ENCODE data around the gene CCDC9B.
A peak's percentile ranks its signal among the peaks of the same experiment; 100 is the strongest.

CCDC9B gene

GRCh38 chr15:40340740-40341400 lies at the start of gene CCDC9B:
TSS of gene CCDC9B (minus strand) at chr15:40340939. CDS start at chr15:40340819, 120 bp downstream.
- DNase-seq (ENCODE audit: low read depth), result no peak

- no peak for DNase-seq (ENCODE audit: low read depth)
Measured at GRCh38 chr15:40389824-40390595, 49.3 kb upstream of the CCDC9B start.

DNA sequence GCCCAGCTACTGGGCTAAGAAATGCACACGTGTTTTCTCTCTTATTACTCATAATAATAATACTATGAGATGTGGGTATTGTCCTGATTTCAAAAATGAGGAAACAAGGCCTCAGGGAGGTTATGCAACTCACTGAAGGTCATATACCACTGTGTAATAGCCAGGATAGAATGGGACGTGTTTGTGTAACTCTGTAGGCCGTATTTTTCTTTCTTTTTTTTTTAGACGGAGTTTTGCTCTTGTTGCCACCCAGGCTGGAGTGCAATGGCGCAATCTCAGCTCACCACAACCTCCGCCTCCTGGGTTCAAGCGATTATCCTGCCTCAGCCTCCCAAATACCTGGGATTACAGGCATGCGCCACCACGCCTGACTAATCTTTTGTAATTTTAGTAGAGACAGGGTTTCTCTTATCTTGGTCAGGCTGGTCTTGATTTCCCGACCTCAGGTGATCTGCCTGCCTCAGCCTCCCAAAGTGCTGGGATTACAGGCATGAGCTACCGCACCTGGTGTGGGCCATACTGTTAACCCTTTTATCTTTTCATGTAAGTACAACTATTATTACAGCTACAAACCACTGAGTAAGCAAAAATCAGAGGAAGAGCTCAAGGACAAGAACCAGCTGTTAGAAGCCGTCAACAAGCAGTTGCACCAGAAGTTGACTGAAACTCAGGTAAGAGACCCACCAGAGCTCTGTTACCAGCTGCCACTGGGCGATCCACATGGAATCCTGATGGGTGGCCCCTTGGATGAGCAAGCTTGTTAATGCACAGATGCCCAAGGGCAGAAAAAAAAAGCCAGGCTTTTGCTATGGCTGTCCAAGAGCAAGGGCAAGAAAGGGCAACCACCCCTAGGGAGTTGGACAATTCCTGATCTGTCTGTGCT lies 48.4 kb upstream of the CCDC9B start:
- no peak for DNase-seq (ENCODE audit: low read depth)

DNA sequence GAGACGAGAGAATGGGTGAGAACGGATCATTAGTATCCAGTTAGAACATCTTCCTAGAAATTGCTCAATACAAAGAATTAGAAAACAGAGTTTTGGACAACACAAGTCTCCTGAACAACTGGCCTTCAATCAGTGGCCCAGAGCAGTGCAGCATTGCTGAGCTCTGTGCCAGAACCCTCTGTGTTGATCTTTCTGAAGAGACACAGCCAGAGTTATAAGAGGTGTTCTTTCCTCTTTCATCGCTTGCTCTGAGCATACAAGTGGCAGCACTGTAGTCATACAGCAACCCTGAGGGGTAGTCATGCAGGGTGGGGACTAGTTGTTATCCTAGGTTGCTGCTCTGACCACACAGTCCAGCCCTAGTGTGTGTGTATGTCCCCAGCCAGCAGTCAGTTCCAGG lies 45.7 kb upstream of the CCDC9B start:
- no peak for DNase-seq (ENCODE audit: low read depth)

DNA sequence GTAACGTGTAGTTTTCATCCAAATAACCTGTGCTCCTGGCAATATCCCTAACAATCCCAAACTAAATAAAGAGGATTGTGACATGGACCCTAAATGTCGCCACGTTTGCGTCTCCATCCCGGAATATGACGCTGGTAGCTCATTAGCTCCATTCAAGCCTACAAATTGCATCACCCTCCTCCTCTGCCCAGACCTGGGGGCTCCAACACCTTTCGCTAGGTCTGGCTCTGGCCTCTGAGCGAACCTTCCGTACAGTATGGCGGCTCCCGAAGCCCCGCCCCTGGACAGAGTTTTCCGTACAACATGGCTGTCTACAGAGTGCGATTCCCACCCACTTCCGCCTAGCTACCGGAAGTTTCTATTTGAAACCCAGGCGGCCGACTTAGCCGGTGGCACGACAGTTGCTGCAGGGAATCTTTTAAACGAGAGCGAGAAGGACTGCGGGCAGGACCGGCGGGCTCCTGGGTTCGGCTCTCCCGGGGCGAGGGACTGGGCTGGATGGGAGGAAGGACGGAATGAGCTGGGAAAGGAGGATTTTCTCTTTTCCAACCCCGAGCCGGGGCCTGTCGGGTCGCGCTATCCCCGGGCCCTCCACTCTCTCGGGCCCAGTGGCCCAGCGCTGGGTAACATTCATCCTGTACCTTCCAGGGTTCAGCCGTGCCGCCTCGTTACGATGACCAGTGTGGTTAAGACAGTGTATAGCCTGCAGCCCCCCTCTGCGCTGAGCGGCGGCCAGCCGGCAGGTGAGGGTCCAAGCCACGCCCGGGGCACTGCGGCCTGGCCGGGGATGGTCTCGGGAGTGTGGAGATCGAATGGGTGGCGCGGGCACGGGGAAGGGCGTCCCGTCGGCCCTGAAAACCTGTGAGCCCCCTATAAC lies 42.1 kb upstream of the CCDC9B start, which contains the start of gene KNSTRN:
Gene KNSTRN, plus strand, starts transcription at position 142 of the 877 bp plus-strand sequence. Its CDS starts 115 bp downstream, at position 257.
- DNase-seq (ENCODE audit: low read depth), result peak; percentile 85

GRCh38 chr15:40381818-40382529 lies 41.2 kb upstream of the CCDC9B start:
- DNase-seq (ENCODE audit: low read depth), result no peak

DNA sequence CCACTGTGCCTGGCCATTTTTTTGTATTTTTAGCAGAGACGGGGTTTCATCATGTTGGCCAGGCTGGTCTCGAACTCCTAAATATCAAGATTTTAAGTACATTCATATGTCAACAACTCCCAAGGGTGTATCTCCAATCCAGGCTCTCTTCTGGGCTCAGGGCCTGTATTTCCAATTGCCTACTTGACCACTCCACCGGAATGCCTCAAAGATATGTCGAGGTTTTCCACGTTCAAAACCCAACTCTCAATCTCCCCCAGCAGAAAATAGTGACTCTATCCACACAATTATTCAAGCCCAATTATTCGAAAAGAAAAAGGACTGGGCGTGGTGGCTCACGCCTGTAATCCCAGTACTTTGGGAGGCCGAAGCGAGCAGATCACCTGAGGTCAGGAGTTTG lies 39.9 kb upstream of the CCDC9B start:
- no peak for DNase-seq (ENCODE audit: low read depth)

DNA sequence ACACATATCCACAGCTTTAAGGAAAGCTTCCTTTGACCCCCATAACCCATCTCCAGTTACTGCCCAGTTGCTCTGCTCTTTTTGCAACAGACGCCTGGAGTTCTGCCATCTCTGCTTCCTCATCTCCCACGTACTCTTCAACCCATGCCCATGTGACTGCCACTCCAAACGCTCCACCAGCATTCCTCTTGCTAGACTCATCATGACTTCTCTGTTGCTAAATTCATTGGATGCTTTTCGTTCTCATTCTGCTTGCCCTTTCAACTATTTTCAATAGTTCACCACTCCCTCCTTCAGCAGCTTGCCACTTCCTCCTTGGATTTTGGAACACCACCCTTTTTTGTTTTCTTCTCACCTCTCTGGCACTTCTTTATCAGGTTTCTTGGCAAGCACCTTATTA lies 39.1 kb upstream of the CCDC9B start:
- DNase-seq (ENCODE audit: low read depth), result no peak

- DNase-seq (ENCODE audit: low read depth), result no peak
Measured at GRCh38 chr15:40379374-40379773, 38.6 kb upstream of the CCDC9B start.

GRCh38 chr15:40377606-40378005 lies 36.9 kb upstream of the CCDC9B start:
- DNase-seq (ENCODE audit: low read depth), result no peak

- no peak for DNase-seq (ENCODE audit: low read depth)
Measured at GRCh38 chr15:40372981-40373380, 32.2 kb upstream of the CCDC9B start.

DNA sequence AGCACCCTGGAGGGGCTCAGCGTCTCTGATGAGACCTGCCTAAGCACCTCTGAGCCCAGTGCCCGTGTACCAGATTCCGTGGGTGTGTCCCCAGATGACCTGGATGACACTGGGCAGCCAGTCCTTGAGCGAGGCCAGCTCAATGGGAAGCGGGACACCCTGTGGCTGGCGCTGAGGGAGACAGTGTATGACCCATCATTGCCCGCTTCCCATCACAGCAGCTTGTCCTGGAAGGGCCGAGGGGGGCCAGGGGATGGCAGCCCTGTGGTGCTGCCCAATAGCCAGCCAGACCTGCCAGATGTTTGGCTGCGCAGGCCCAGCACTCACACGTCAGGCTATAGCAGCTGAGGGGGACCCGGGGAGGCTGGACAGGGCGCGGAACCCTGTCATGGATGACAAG lies 29.2 kb upstream of the CCDC9B start:
- DNase-seq (ENCODE audit: low read depth), result no peak

DNA sequence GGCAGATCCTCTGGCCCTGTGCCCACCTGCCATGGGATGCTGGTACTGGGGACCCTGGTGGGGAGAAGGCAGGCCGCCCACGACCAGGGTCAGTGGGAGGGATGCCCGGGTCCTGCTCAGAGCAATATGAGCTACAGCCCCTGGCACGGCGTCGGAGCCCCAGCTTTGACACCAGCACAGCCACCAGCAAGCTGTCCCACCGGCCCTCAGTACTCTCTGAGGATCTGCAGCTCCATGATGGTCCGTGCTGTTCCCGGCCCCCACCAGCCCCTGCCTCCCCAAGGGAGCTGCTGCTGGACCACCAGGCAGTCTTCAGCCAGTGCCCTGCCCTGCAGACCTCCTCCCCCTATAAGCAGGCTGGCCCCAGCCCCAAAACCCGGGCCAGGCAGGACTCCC lies 28.7 kb upstream of the CCDC9B start:
- DNase-seq (ENCODE audit: low read depth), result no peak

DNA sequence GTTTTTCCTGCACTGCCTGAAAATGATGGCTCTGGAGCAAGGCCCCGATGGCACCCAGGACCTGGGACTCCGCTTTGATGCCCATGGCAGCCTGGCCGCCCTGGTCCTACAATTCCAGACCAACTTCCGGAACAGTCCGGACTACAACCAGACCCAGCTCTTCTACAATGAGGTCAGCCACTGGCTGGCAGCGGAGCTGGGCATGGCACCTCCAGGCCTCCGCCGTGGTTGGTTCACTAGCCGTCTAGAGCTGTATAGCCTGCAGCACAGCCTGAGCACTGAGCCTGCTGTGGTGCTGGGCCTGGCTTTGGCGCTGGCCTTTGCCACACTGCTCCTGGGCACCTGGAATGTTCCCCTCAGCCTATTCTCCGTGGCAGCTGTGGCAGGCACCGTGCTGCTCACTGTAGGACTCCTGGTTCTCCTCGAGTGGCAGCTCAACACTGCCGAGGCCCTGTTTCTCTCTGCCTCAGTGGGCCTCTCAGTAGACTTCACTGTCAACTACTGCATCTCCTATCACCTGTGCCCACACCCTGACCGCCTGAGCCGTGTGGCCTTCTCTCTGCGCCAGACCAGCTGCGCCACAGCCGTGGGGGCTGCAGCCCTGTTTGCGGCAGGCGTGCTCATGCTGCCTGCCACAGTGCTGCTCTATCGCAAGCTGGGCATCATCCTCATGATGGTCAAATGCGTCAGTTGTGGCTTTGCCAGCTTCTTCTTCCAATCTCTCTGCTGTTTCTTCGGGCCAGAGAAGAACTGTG lies 28.2 kb upstream of the CCDC9B start:
- DNase-seq (ENCODE audit: low read depth), result no peak

DNA sequence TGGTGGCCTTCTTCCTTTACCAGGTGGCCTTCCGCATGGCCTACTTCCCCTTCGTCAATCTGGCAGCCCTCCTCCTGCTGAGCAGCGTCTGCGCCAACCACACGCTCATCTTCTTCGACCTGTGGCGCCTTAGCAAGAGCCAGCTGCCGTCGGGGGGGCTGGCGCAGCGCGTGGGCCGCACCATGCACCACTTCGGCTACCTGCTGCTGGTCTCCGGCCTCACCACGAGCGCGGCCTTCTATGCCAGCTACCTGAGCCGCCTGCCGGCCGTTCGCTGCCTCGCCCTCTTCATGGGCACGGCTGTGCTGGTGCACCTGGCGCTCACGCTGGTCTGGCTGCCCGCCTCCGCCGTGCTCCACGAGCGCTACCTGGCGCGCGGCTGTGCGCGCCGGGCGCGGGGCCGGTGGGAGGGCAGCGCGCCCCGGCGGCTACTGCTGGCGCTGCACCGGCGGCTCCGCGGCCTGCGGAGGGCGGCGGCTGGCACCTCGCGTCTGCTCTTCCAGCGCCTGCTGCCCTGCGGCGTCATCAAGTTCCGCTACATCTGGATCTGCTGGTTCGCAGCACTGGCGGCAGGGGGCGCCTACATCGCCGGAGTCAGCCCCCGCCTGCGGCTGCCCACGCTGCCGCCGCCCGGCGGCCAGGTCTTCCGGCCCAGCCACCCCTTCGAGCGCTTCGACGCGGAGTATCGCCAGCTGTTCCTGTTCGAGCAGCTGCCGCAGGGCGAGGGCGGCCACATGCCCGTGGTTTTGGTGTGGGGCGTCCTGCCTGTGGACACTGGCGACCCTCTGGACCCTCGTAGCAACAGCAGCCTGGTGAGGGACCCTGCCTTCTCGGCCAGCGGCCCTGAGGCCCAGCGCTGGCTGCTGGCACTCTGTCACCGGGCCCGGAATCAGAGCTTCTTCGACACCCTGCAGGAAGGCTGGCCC lies 27.2 kb upstream of the CCDC9B start:
- DNase-seq (ENCODE audit: low read depth), result peak; percentile 59

GRCh38 chr15:40367371-40367685 lies 26.6 kb upstream of the CCDC9B start:
- DNase-seq (ENCODE audit: low read depth), result no peak

DNA sequence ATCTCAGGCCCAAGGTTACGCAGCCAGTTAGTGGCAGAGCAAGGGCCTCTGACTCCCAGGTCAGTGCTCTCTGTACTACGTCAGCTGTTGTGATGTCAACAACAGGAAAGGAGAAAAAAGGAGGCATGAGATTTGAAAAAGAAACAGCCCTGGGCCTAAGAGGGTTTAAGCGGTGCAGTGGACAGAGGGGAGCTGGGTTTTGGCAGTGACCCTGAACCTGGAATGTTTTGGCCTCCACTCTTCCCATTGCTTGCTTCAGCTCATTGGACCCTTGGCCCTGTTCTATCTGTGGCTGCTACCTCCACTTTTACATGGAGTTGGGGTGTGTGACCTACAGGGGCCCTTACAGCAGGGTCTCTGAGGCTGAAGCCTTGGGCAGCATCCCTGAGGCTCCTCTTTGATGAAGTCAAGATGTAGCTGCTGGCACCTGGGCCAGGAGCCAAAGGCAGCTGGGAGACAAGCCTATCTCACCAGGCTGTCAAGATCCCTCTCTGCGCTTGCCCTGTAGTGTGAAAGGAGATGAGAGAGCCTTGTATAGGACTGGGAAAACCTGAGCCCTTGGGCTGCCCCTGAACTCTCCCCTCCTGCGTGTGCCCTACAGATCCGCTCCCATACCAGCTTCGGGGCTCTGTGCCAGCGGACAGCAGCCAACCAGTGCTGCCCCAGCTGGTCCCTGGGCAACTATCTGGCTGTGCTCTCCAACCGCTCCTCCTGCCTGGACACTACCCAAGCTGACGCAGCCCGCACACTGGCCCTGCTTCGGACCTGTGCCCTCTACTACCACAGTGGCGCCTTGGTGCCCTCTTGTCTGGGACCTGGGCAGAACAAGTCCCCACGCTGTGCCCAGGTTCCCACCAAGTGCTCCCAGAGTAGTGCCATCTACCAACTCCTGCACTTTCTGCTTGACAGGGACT lies 26.0 kb upstream of the CCDC9B start:
- DNase-seq (ENCODE audit: low read depth), result no peak

Data from stimulated activated CD8-positive, alpha-beta memory T cell treated with anti-CD3 and anti-CD28 coated beads, Interleukin-15, amount 100 ng/mL, for 1 hour (primary cell).